Lower leg skin (tissue), 4 donors: ENCODE data around the gene AK2. TPM values are rescaled to one million over a fixed set of nuclear protein-coding genes. Genes with fewer than 3 reads are reported as not detected.
A peak's percentile ranks its signal among the peaks of the same experiment; 100 is the strongest.

Experiments used
- DNase-seq, 2 donors: peaks; one replicate each; pipeline ENCODE4 v3.0.0-alpha.2; 2019; ENCODE audit warnings: low spot score in 2 of 2
- H3K4me3 ChIP-seq: fragments of 200-600 bp; sonication (generic); 2 replicates; pipeline ENCODE4 v1.5.1; 2017; ENCODE audit warnings: mild to moderate bottlenecking, low read depth; ENCODE audit not compliant: poor library complexity, severe bottlenecking
- CTCF ChIP-seq, 3 donors: fragments of 450-650 bp; IDR thresholded peaks; one replicate each; pipeline ENCODE4 v1.5.1; 2016; ENCODE audit warnings: antibody characterized with exemption in 3 of 3, mild to moderate bottlenecking in 3 of 3, moderate library complexity in 2 of 3
- POLR2A ChIP-seq, 2 donors: fragments of 450-650 bp; IDR thresholded peaks; one replicate each; pipeline ENCODE4 v1.6.1; 2016 to 2017; ENCODE audit warnings: antibody characterized with exemption in 2 of 2, mild to moderate bottlenecking in 1 of 2, moderate library complexity in 1 of 2
- WGBS, 2 donors: methylation state at CpG; one replicate each; pipeline ENCODE4 v1.1.5; 2018; 5-methylcytosine and 5-hydroxymethylcytosine counted together
- intact Hi-C: fragments of 100-400 bp; cut with DNase I; formaldehyde crosslinking; loops from one replicate; pipeline ENCODE4 v1.15.0; 2023; ENCODE audit warnings: low total_unique reads
- total RNA-seq, 4 donors: library from RNA; depleted of rRNA; stranded (reverse); fragments of >200 nt; gene quantifications; one replicate each; pipeline ENCODE4 v1.1.0, GENCODE V29; 2016

The AK2 gene
- total RNA-seq, 4 donors from 2014 or later: 90.0 to 247 (median 144) TPM

GRCh38 chr1:33080885-33081553, 44.3 kb upstream of the AK2 start, which contains the start of gene AZIN2:
TSS of gene AZIN2 (plus strand) at chr1:33081153. CDS start at chr1:33082250, 1,097 bp downstream.
- WGBS, 2 donors: 1% methylated on average over 13 to 44 of the region's 52 CpGs
- H3K4me3 ChIP-seq: peak within 1 kb of the TSS; percentile 49
- peak; percentile 97 to 99 for DNase-seq
- intact Hi-C loops: no loop called here
- TF ChIP-seq CTCF (IDR thresholded peaks at IDR 0.05): no peak
- TF ChIP-seq POLR2A (IDR thresholded peaks at IDR 0.05): no peak

GRCh38 chr1:33080373-33080772, 43.7 kb upstream of the AK2 start:
- WGBS, 2 donors: 46 to 60% methylated on average over 6 of the region's 6 CpGs
- no peak for DNase-seq
- intact Hi-C loops: no loop called here
- TF ChIP-seq POLR2A (IDR thresholded peaks at IDR 0.05): no peak
- TF ChIP-seq CTCF (IDR thresholded peaks at IDR 0.05): no peak
- no peak overlapping the region for H3K4me3 ChIP-seq

- DNase-seq: no peak
- 42 to 46% methylated on average over 1 of the region's 1 CpG for WGBS, 2 donors
- intact Hi-C loops: no loop called here
- H3K4me3 ChIP-seq: no peak overlapping the region
- TF ChIP-seq CTCF (IDR thresholded peaks at IDR 0.05): no peak
These were observed 41.4 kb upstream of the AK2 start for GRCh38 chr1:33078030-33078591.

- H3K4me3 ChIP-seq: no peak overlapping the region
- TF ChIP-seq POLR2A (IDR thresholded peaks at IDR 0.05) (no peak), CTCF (IDR thresholded peaks at IDR 0.05) (no peak)
- intact Hi-C loops: no loop called here
- 48 to 59% methylated on average over 4 of the region's 4 CpGs for WGBS, 2 donors
- DNase-seq: no peak
These were observed 37.7 kb upstream of the AK2 start for GRCh38 chr1:33074193-33074945.

- no peak for DNase-seq
- intact Hi-C loops: no loop called here
- no peak overlapping the region for H3K4me3 ChIP-seq
- WGBS, 2 donors: 55 to 80% methylated on average over 2 of the region's 2 CpGs
- TF ChIP-seq POLR2A (IDR thresholded peaks at IDR 0.05) (no peak), CTCF (IDR thresholded peaks at IDR 0.05) (no peak)
These were observed 36.0 kb upstream of the AK2 start for GRCh38 chr1:33072707-33073106.
